Esophagus (tissue), 2 donors: ENCODE data around the gene CROCC2. TPM values are rescaled to one million over a fixed set of nuclear protein-coding genes. Genes with fewer than 3 reads are reported as not detected.

ENCODE experiments used
- H3K27ac ChIP-seq, 2 donors: one replicate each; pipeline ENCODE4 v1.5.1; 2013; ENCODE audit warnings: low read depth in 2 of 2, mild to moderate bottlenecking in 2 of 2, inconsistent platforms in 1 of 2, low read length in 1 of 2, moderate library complexity in 1 of 2
- H3K27me3 ChIP-seq, 2 donors: one replicate each; pipeline ENCODE4 v1.6.1; 2013; ENCODE audit warnings: low read length in 2 of 2, control low read depth in 1 of 2, mild to moderate bottlenecking in 1 of 2; ENCODE audit not compliant: insufficient read depth in 2 of 2, control insufficient read depth in 1 of 2
- H3K36me3 ChIP-seq, 2 donors: one replicate each; pipeline ENCODE4 v1.6.1; 2013; ENCODE audit warnings: low read length in 1 of 2; ENCODE audit not compliant: control insufficient read depth in 2 of 2, insufficient read depth in 2 of 2
- H3K4me1 ChIP-seq, 2 donors: one replicate each; pipeline ENCODE4 v1.6.1; 2013; ENCODE audit warnings: low read length in 1 of 2; ENCODE audit not compliant: control insufficient read depth in 2 of 2, insufficient read depth in 2 of 2
- H3K4me3 ChIP-seq, 2 donors: one replicate each; pipeline ENCODE4 v1.5.1; 2013; ENCODE audit warnings: low read length in 2 of 2, mild to moderate bottlenecking in 2 of 2, low read depth in 1 of 2, moderate library complexity in 1 of 2
- H3K9me3 ChIP-seq, 2 donors: one replicate each; pipeline ENCODE4 v1.6.1; 2013; ENCODE audit warnings: mild to moderate bottlenecking in 2 of 2, low read depth in 1 of 2, low read length in 1 of 2, moderate library complexity in 1 of 2; ENCODE audit not compliant: control insufficient read depth in 2 of 2, insufficient read depth in 1 of 2
- WGBS, 2 donors: extraction: QIAGEN DNeasy Blood & Tissue Kit; methylation state at CpG; one replicate each; pipeline ENCODE4 v1.1.7; 2013; 5-methylcytosine and 5-hydroxymethylcytosine counted together
- polyA plus RNA-seq, 2 donors: library from polyadenylated mRNA; stranded (reverse); fragments of 200-250 nt; gene quantifications; one replicate each; pipeline ENCODE4 v1.2.3, GENCODE V29; 2013
- donor health status: healthy with polysubstance abuse.
- donor health status: Bipolar disorder and iron deficiency.

CROCC2 gene
- polyA plus RNA-seq, 2 donors: 0.12 to 0.16 TPM

- Histone ChIP-seq H3K9me3 (no peaks in the 10 kb centered on the region), H3K27me3 (no peaks in the 10 kb centered on the region), H3K27ac (no peak overlapping the region), H3K4me1 (peaks cover 11 to 43% of the 10 kb centered on the region in 2 donors), H3K36me3 (no peaks in the 10 kb centered on the region), H3K4me3 (no peak overlapping the region)
- WGBS, 2 donors: 84 to 85% methylated on average over 31 of the region's 31 CpGs
These were observed 13.9 kb downstream of the CROCC2 start for GRCh38 chr2:240919786-240920782.

GRCh38 chr2:240920783-240921231 lies 14.7 kb downstream of the CROCC2 start:
- peaks cover 11 to 43% of the 10 kb centered on the region in 2 donors for H3K4me1 ChIP-seq
- H3K36me3 ChIP-seq: no peaks in the 10 kb centered on the region
- no peaks in the 10 kb centered on the region for H3K9me3 ChIP-seq
- H3K27me3 ChIP-seq: no peaks in the 10 kb centered on the region
- 57 to 66% methylated on average over 4 of the region's 4 CpGs for WGBS, 2 donors
- H3K4me3 ChIP-seq: no peak overlapping the region
- peak overlapping the region; percentile 12 to 66 for H3K27ac ChIP-seq

- peaks cover 11 to 39% of the 10 kb centered on the region in 2 donors for H3K4me1 ChIP-seq
- H3K27me3 ChIP-seq: no peaks in the 10 kb centered on the region
- WGBS, 2 donors: 47 to 53% methylated on average over 13 of the region's 13 CpGs
- H3K36me3 ChIP-seq: no peaks in the 10 kb centered on the region
- no peak overlapping the region for H3K4me3 ChIP-seq
- no peaks in the 10 kb centered on the region for H3K9me3 ChIP-seq
- peak overlapping the region; percentile 24 to 70 for H3K27ac ChIP-seq
These were observed 15.3 kb downstream of the CROCC2 start for GRCh38 chr2:240921311-240921994.

GRCh38 chr2:240921995-240922244 lies 15.8 kb downstream of the CROCC2 start:
- WGBS, 2 donors: 43 to 59% methylated on average over 1 of the region's 1 CpG
- no peaks in the 10 kb centered on the region for H3K36me3 ChIP-seq
- peaks cover 10 to 34% of the 10 kb centered on the region in 2 donors for H3K4me1 ChIP-seq
- no peaks in the 10 kb centered on the region for H3K27me3 ChIP-seq
- no peak overlapping the region for H3K4me3 ChIP-seq
- no peaks in the 10 kb centered on the region for H3K9me3 ChIP-seq
- H3K27ac ChIP-seq: peak overlapping the region in 1 of 2 donors; percentile 70

- Histone ChIP-seq H3K9me3 (no peaks in the 10 kb centered on the region), H3K27me3 (no peaks in the 10 kb centered on the region), H3K4me1 (peaks cover 6 to 31% of the 10 kb centered on the region in 2 donors), H3K27ac (no peak overlapping the region), H3K36me3 (no peaks in the 10 kb centered on the region), H3K4me3 (no peak overlapping the region)
- WGBS, 2 donors: 80 to 84% methylated on average over 17 to 18 of the region's 18 CpGs
These were observed 16.3 kb downstream of the CROCC2 start for GRCh38 chr2:240922245-240922981.

- Histone ChIP-seq H3K36me3 (no peaks in the 10 kb centered on the region), H3K27ac (no peak overlapping the region), H3K27me3 (no peaks in the 10 kb centered on the region), H3K9me3 (no peaks in the 10 kb centered on the region), H3K4me3 (no peak overlapping the region), H3K4me1 (peaks cover 5 to 26% of the 10 kb centered on the region in 2 donors)
- WGBS, 2 donors: 61 to 70% methylated on average over 13 to 15 of the region's 15 CpGs
These were observed 16.9 kb downstream of the CROCC2 start for GRCh38 chr2:240922982-240923537.

- Histone ChIP-seq H3K4me1 (peaks cover 6 to 24% of the 10 kb centered on the region in 2 donors), H3K4me3 (no peak overlapping the region), H3K9me3 (no peaks in the 10 kb centered on the region), H3K36me3 (no peaks in the 10 kb centered on the region), H3K27me3 (no peaks in the 10 kb centered on the region), H3K27ac (no peak overlapping the region)
- 58 to 79% methylated on average over 14 of the region's 14 CpGs for WGBS, 2 donors
These were observed 19.0 kb downstream of the CROCC2 start for GRCh38 chr2:240925191-240925567.

GRCh38 chr2:240925568-240926515 lies 19.7 kb downstream of the CROCC2 start:
- no peak overlapping the region for H3K27ac ChIP-seq
- H3K36me3 ChIP-seq: no peaks in the 10 kb centered on the region
- H3K4me1 ChIP-seq: peaks cover 6 to 21% of the 10 kb centered on the region in 2 donors
- no peaks in the 10 kb centered on the region for H3K9me3 ChIP-seq
- 71 to 87% methylated on average over 29 of the region's 29 CpGs for WGBS, 2 donors
- H3K4me3 ChIP-seq: no peak overlapping the region
- H3K27me3 ChIP-seq: no peaks in the 10 kb centered on the region
